GM12878 (cell line): Measurements from ENCODE around the gene HPX. TPM values are rescaled to one million over a fixed set of nuclear protein-coding genes. Genes with fewer than 3 reads are reported as not detected.

Experiments
- CEBPZ ChIP-seq: fragments of 150-350 bp; IDR thresholded peaks from 2 replicates; pipeline ENCODE4 v1.6.1; 2016; ENCODE audit warnings: low read depth, low read length
- CUX1 ChIP-seq: IDR thresholded peaks from 2 replicates; pipeline ENCODE4 v1.6.1; 2012; ENCODE audit warnings: improper control_type of control experiment, low read depth, low read length; ENCODE audit not compliant: insufficient replicate concordance
- E4F1 ChIP-seq: fragments of 450-650 bp; IDR thresholded peaks from 2 replicates; pipeline ENCODE4 v1.6.1; 2018; ENCODE audit warnings: borderline replicate concordance, mild to moderate bottlenecking; ENCODE audit not compliant: partially characterized antibody
- ETV6 ChIP-seq, 2 experiments: fragments of 450-650 bp in 1 of 2; IDR thresholded peaks in 1 of 2; conservative IDR thresholded peaks in 1 of 2; 2 replicates each; pipeline ENCODE4 v1.6.1; 2014; ENCODE audit warnings: antibody characterized with exemption in 1 of 2, borderline replicate concordance in 1 of 2, low read depth in 1 of 2, mild to moderate bottlenecking in 1 of 2, moderate library complexity in 1 of 2
- IRF5 ChIP-seq: fragments of 450-650 bp; IDR thresholded peaks from 2 replicates; pipeline ENCODE4 v1.6.1; 2017; ENCODE audit warnings: borderline replicate concordance
- USF1 ChIP-seq: IDR thresholded peaks from 2 replicates; pipeline ENCODE4 v1.6.1; 2011; ENCODE audit warnings: borderline replicate concordance, low read depth, mild to moderate bottlenecking, moderate library complexity, mixed read lengths, low read length; ENCODE audit not compliant: insufficient read depth; ENCODE audit errors: extremely low read length
- ZBTB11 ChIP-seq: fragments of 450-650 bp; formaldehyde crosslinking; IDR thresholded peaks from 2 replicates; pipeline ENCODE4 v1.5.0; 2022; ENCODE audit warnings: mild to moderate bottlenecking, missing genetic modification characterization
- polyA plus RNA-seq, 11 experiments: library from polyadenylated mRNA; depleted of rRNA in 4 of 11; unstranded in 6 of 11; stranded (reverse) in 5 of 11; fragments of >200 nt; fragmentation: Nextera tagmentation in 4 of 11; fragmentation: Illumina TruSeq in 1 of 11; extraction: Ambion mirVana in 4 of 11; extraction: Trizol in 1 of 11; gene quantifications; 1 replicate in 1 of 11; 2 replicates in 10 of 11; pipeline versions ENCODE4 v1.2.1 to v1.2.3, GENCODE V29; 2011 to 2016; ENCODE audit warnings: inconsistent platforms in 2 of 11, missing spikeins in 2 of 11, low read depth in 1 of 11
- total RNA-seq, 4 experiments: library from RNA; depleted of rRNA in 3 of 4; stranded (reverse); fragments of >200 nt in 3 of 4; fragmentation: Illumina TruSeq in 1 of 4; extraction: Trizol in 1 of 4; gene quantifications; 2 replicates each; pipeline versions ENCODE4 v1.2.1 to v1.2.3, GENCODE V29; 2013 to 2021

The HPX gene
- total and polyA plus RNA-seq, 10 of the 15 experiments (the other 5 are each of a cell fraction or from before 2014, with no cell fraction given), result 0.08 to 1.7 (median 0.18) TPM; not detected in 1

- TF ChIP-seq USF1 (no peak), ZBTB11 (CRISPR knock-in tag) (no peak), ETV6 (conservative IDR thresholded peaks at IDR 0.05 in 1 of 2, IDR thresholded peaks at IDR 0.05 in 1 of 2; ENCODE audit: borderline replicate concordance in 1 of 2, low read depth in 1 of 2) (no peak), E4F1 (no peak), CEBPZ (no peak), IRF5 (no peak), CUX1 (no peak)
Observed at GRCh38 chr11:6443269-6444003, 2.6 kb upstream of the HPX start (continued).
